HL-60 (cell line): ENCODE data around the gene OR1E1.
"Not testable (repeated sequence)": the region's sequence is repeated elsewhere in the genome, so short reads cannot be mapped to it uniquely, and the experiment has no call there.

ENCODE experiments used
- DNase-seq, 2 experiments: peaks; one replicate each; pipeline ENCODE4 v3.0.0-alpha.2; 2010 to 2020; ENCODE audit warnings: low read depth in 1 of 2, low spot score in 1 of 2
- H3K27ac ChIP-seq: fragments of 250-450 bp; sonication (Bioruptor Pico); replicated peaks from 2 replicates; pipeline ENCODE4 v1.5.1; 2020; ENCODE audit warnings: mild to moderate bottlenecking, moderate library complexity
- H3K27me3 ChIP-seq: fragments of 250-450 bp; sonication (Bioruptor Pico); 2 replicates; pipeline ENCODE4 v1.5.1; 2021; ENCODE audit warnings: mild to moderate bottlenecking, moderate library complexity; ENCODE audit not compliant: insufficient read depth, poor library complexity, severe bottlenecking
- H3K4me3 ChIP-seq: replicated peaks from 2 replicates; pipeline ENCODE4 v1.5.1; 2011; ENCODE audit warnings: mild to moderate bottlenecking, control low read depth, low read length; ENCODE audit not compliant: insufficient read depth
- GABPA ChIP-seq: IDR thresholded peaks from 2 replicates; pipeline ENCODE4 v1.6.1; 2012; ENCODE audit warnings: low read depth
- POLR2AphosphoS5 ChIP-seq: IDR thresholded peaks from 2 replicates; pipeline ENCODE4 v1.6.1; 2012; ENCODE audit warnings: low read depth
- SPI1 ChIP-seq: IDR thresholded peaks from 2 replicates; pipeline ENCODE4 v1.6.1; 2012; ENCODE audit warnings: low read depth, mild to moderate bottlenecking, borderline replicate concordance
- TF ChIP-seq, protein P1 (sequence below): IDR thresholded peaks from 2 replicates; pipeline ENCODE4 v1.6.1; 2012; ENCODE audit warnings: low read depth; ENCODE audit not compliant: insufficient replicate concordance
- TF ChIP-seq, protein P2 (sequence below): IDR thresholded peaks from one replicate; pipeline ENCODE4 v1.5.1; 2011; ENCODE audit warnings: low read length, control low read depth, inconsistent platforms; ENCODE audit not compliant: insufficient read depth

The OR1E1 gene

DNA sequence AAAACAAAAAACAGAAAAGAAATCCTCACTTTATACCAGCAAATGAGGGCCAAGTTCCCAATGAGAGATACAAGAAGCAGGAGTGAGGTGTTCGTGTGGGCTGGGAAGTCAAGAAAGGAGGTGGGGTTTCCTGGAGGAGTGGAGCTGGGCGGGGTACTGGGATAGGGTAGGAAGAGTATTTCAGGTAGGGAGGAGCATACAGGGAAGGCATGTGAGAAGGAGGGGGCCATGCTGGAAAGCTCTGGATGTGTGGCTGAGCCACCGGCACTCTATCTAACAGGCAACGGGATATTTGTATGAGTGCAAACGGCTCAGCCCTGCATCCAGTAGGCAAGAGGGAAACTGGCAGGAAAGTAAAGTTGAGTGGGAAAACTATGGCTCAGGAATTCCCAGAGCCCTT lies 16.3 kb downstream of the OR1E1 start:
- DNase-seq = no peak
- TF ChIP-seq, protein P1, sequence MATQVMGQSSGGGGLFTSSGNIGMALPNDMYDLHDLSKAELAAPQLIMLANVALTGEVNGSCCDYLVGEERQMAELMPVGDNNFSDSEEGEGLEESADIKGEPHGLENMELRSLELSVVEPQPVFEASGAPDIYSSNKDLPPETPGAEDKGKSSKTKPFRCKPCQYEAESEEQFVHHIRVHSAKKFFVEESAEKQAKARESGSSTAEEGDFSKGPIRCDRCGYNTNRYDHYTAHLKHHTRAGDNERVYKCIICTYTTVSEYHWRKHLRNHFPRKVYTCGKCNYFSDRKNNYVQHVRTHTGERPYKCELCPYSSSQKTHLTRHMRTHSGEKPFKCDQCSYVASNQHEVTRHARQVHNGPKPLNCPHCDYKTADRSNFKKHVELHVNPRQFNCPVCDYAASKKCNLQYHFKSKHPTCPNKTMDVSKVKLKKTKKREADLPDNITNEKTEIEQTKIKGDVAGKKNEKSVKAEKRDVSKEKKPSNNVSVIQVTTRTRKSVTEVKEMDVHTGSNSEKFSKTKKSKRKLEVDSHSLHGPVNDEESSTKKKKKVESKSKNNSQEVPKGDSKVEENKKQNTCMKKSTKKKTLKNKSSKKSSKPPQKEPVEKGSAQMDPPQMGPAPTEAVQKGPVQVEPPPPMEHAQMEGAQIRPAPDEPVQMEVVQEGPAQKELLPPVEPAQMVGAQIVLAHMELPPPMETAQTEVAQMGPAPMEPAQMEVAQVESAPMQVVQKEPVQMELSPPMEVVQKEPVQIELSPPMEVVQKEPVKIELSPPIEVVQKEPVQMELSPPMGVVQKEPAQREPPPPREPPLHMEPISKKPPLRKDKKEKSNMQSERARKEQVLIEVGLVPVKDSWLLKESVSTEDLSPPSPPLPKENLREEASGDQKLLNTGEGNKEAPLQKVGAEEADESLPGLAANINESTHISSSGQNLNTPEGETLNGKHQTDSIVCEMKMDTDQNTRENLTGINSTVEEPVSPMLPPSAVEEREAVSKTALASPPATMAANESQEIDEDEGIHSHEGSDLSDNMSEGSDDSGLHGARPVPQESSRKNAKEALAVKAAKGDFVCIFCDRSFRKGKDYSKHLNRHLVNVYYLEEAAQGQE = no peak
- TF ChIP-seq, protein P2, sequence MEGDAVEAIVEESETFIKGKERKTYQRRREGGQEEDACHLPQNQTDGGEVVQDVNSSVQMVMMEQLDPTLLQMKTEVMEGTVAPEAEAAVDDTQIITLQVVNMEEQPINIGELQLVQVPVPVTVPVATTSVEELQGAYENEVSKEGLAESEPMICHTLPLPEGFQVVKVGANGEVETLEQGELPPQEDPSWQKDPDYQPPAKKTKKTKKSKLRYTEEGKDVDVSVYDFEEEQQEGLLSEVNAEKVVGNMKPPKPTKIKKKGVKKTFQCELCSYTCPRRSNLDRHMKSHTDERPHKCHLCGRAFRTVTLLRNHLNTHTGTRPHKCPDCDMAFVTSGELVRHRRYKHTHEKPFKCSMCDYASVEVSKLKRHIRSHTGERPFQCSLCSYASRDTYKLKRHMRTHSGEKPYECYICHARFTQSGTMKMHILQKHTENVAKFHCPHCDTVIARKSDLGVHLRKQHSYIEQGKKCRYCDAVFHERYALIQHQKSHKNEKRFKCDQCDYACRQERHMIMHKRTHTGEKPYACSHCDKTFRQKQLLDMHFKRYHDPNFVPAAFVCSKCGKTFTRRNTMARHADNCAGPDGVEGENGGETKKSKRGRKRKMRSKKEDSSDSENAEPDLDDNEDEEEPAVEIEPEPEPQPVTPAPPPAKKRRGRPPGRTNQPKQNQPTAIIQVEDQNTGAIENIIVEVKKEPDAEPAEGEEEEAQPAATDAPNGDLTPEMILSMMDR = no peak
- TF ChIP-seq SPI1 (no peak), GABPA (no peak), POLR2AphosphoS5 (no peak)
- Histone ChIP-seq H3K27me3 (no peaks in the 10 kb centered on the region), H3K4me3 (no peak overlapping the region), H3K27ac (no peak overlapping the region)

DNA sequence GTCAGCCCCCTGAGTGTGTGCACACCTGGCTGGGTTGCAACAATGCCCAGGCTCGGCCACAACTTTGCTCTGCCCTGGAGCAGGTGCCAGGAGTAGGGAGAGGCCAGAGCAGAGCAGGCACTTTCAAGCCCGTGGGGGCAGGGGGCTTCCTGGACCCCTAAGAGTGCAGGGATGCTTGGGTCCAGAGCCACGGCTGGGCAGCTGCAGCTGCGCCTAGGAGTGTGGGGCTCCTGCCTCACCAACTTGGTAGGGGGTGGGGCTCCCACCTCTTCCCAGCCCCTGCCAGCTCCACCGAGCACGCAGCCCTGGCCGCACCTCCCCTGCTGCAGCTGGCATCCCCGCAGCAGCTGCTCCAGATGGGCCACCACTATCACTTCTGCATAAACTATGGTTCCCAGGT lies 19.9 kb downstream of the OR1E1 start:
- TF ChIP-seq POLR2AphosphoS5 = no peak
- no peak for TF ChIP-seq SPI1
- TF ChIP-seq, protein P2 = no peak
- TF ChIP-seq GABPA = no peak
- TF ChIP-seq, protein P1 = no peak
- Histone ChIP-seq H3K4me3 (no peak overlapping the region), H3K27ac (no peak overlapping the region), H3K27me3 (no peaks in the 10 kb centered on the region)
- no peak for DNase-seq

DNA sequence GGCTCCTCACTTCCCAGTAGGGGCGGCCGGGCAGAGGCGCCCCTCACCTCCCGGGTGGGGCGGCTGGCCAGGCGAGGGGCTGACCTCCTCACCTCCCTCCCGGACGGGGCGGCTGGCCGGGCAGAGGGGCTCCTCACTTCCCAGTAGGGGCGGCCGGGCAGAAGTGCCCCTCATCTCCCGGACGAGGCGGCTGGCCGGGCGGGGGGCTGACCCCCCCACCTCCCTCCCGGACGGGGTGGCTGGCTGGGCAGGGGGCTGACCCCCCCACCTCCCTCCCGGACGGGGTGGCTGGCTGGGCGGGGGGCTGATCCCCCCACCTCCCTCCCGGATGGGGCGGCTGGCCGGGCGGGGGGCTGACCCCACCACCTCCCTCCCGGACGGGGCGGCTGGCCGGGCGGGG lies 27.0 kb downstream of the OR1E1 start:
- H3K4me3 ChIP-seq, H3K27ac ChIP-seq, H3K27me3 ChIP-seq, DNase-seq: not testable (repeated sequence)
